Activated CD8-positive, alpha-beta memory T cell treated with anti-CD3 and anti-CD28 coated beads, Interleukin-2, amount 10 ng/mL, durations not matched to agents 7 days and 5 days (primary cell): ENCODE measurements around the gene PHF23. TPM values are rescaled to one million over a fixed set of nuclear protein-coding genes. Genes with fewer than 3 reads are reported as not detected.
A peak's percentile ranks its signal among the peaks of the same experiment; 100 is the strongest.

Source experiments
- ATAC-seq: fragments of 150-1000 bp; cut with Tn5 transposase; one replicate; pipeline ENCODE4 v1.10.0; 2021; ENCODE audit warnings: moderate library complexity
- CTCF ChIA-PET: fragments of 350-600 bp; sonication (Branson Sonifier 250); formaldehyde crosslinking; loops from one replicate; lab custom pipeline; 2021; ENCODE audit warnings: antibody characterized with exemption; lab: Charles Lee
- DNase-seq: peaks from one replicate; pipeline ENCODE4 v3.0.0-alpha.2; 2020
- H3K27ac Mint-ChIP-seq: one replicate; pipeline ENCODE4 v1.8.0; 2021; ENCODE audit warnings: mild to moderate bottlenecking, mixed read lengths
- H3K27me3 Mint-ChIP-seq: one replicate; pipeline ENCODE4 v1.8.0; 2021; ENCODE audit warnings: mixed read lengths
- H3K36me3 Mint-ChIP-seq: one replicate; pipeline ENCODE4 v1.8.0; 2021; ENCODE audit warnings: mild to moderate bottlenecking, mixed read lengths
- H3K4me1 Mint-ChIP-seq: one replicate; pipeline ENCODE4 v1.8.0; 2021; ENCODE audit warnings: mixed read lengths
- H3K4me3 Mint-ChIP-seq: one replicate; pipeline ENCODE4 v1.8.0; 2021; ENCODE audit warnings: mild to moderate bottlenecking, moderate library complexity, mixed read lengths
- H3K9me3 Mint-ChIP-seq: one replicate; pipeline ENCODE4 v1.8.0; 2022; ENCODE audit warnings: low read depth, mixed read lengths
- microRNA-seq: library from miRNA; unstranded; fragments of <30 nt; microRNA quantifications from one replicate; pipeline ENCODE4 v1.2.0, GENCODE V29; 2022
- total RNA-seq, 2 experiments: library from RNA; stranded (reverse); gene quantifications; one replicate each; pipeline ENCODE4 v1.2.3, GENCODE V29; 2021

The PHF23 gene
- total RNA-seq, 2 experiments from 2014 or later, result 42.1 to 53.2 TPM

DNA sequence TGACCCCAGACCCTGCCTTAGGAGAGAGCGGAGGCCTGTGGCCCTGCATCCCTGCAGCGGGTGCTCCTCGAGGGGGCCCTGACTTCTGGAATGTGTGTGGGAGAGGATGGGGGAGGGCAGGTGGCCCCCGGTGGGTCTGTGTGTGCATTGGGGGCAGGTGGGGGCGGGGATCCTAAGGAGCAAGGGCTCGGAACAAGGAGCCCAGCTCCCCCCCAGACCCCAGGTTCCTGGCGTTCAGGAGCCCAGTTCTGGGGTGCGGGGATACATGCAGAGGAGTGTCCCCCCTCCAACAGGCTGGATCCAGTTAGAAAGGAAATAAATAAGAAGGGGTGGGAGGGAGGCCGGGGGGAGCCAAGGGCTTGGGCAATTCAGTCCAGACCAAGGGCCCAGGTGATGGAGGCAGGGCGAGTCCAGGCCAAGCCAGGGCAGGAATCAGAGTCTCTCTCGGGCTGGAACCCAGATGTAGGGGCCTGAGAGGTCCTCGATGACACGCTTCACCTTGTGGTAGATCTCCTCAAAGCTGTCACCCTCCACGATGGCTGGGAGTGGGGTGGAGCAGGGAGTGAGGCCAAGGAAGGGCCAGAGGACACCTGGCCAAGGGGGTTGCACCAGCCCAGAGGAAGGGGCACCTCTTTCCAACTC, 48.9 kb downstream of the PHF23 start:
- Mint-ChIP-seq H3K27ac (no peak overlapping the region), H3K27me3 (no peaks in the 10 kb centered on the region), H3K4me1 (no peaks in the 10 kb centered on the region), H3K36me3 (no peaks in the 10 kb centered on the region), H3K4me3 (no peak overlapping the region), H3K9me3 (no peaks in the 10 kb centered on the region)
- CTCF ChIA-PET, result interaction anchor here (1.0 to 1.3 kb wide), 3 partner anchors 12 to 58 kb away, joined by 3 to 4 read pairs (median 3); no protein-coding TSS in a partner anchor
- ATAC-seq (no peak), DNase-seq (no peak)

DNA sequence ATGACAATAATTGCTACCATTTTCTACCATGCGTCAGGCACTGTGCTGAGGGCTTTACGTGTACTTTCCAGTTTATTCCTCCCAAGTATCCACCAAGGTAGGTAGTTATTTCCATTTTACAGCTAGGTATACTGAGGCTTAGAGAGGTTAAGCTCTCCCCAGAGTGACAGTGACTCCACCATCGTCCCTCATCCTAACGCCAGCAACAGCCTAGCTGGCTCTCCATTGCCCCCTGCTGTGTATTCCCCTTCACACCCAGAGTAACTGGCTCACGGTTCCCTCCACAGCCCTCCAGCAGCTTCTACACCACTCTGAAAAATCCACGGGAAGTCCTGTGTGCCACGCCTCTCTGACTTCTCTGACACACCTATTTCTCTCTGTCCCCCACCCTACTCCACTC, 53.0 kb downstream of the PHF23 start:
- CTCF ChIA-PET, result interaction anchor here (1.1 to 1.2 kb wide), 2 partner anchors 9 to 140 kb away, joined by 5 to 10 read pairs; no protein-coding TSS in a partner anchor
- DNase-seq (no peak), ATAC-seq (peak; percentile 42)
- no peaks in the 10 kb centered on the region for H3K36me3 Mint-ChIP-seq
- H3K27ac Mint-ChIP-seq, result no peak overlapping the region
- H3K4me3 Mint-ChIP-seq, result no peak overlapping the region
- no peaks in the 10 kb centered on the region for H3K4me1 Mint-ChIP-seq
- H3K27me3 Mint-ChIP-seq, result no peaks in the 10 kb centered on the region
- no peaks in the 10 kb centered on the region for H3K9me3 Mint-ChIP-seq

Small RNAs within 50 kb of the gene (microRNA-seq; reads per million reads assigned to microRNA genes)
- 2,723 reads per million, percentile 89 among the genes with 10 or more reads in this experiment for gene MIR324

Other genes starting within 250 kb of the PHF23 start
- gene ALOX12, start 243.4 kb downstream of the PHF23 start, total RNA-seq, result not detected
- 100 to 1,000 TPM; 121 to 205 TPM for gene RNASEK, start 226.8 kb downstream of the PHF23 start, total RNA-seq
- gene BCL6B, start 216.4 kb downstream of the PHF23 start, total RNA-seq, result 1 to 10 TPM in 1 of 2 experiments, under 1 TPM in 1; 0.85 to 6.7 TPM
- gene SLC16A13, start 203.4 kb downstream of the PHF23 start, total RNA-seq, result 10 to 100 TPM; 19.0 to 34.1 TPM
- gene SLC16A11, start 195.4 kb downstream of the PHF23 start, total RNA-seq, result 1 to 10 TPM; 1.2 to 1.3 TPM
- not detected for gene CLEC10A, start 159.2 kb downstream of the PHF23 start, total RNA-seq
- not detected for gene ASGR2, start 124.6 kb downstream of the PHF23 start, total RNA-seq
- gene ASGR1, start 60.1 kb downstream of the PHF23 start, total RNA-seq, result under 1 TPM; 0.35 to 0.38 TPM
- 1 to 10 TPM; 4.9 to 5.3 TPM for gene DLG4, start 19.6 kb downstream of the PHF23 start, total RNA-seq
- gene ACADVL, start 19.5 kb downstream of the PHF23 start, total RNA-seq, result 100 to 1,000 TPM; 411 to 423 TPM
- 10 to 100 TPM; 52.7 to 62.0 TPM for gene DVL2, start 4.9 kb downstream of the PHF23 start, total RNA-seq
- 100 to 1,000 TPM; 207 to 231 TPM for gene GABARAP, start 3.0 kb upstream of the PHF23 start, total RNA-seq
- 100 to 1,000 TPM; 162 to 192 TPM for gene CTDNEP1, start 12.3 kb upstream of the PHF23 start, total RNA-seq
- gene ELP5, start 12.8 kb upstream of the PHF23 start, total RNA-seq, result 10 to 100 TPM; 56.5 to 70.4 TPM
- gene CLDN7, start 23.0 kb upstream of the PHF23 start, total RNA-seq, result 1 to 10 TPM in 1 of 2 experiments, under 1 TPM in 1; 0.66 to 1.9 TPM
- gene SLC2A4, start 42.3 kb upstream of the PHF23 start, total RNA-seq, result not detected
- gene YBX2, start 55.2 kb upstream of the PHF23 start, total RNA-seq, result 1 to 10 TPM in 1 of 2 experiments, under 1 TPM in 1; 0.35 to 1.4 TPM
- 100 to 1,000 TPM; 575 to 853 TPM for gene EIF5A, start 68.2 kb upstream of the PHF23 start, total RNA-seq
- gene GPS2, start 75.9 kb upstream of the PHF23 start, total RNA-seq, result 10 to 100 TPM; 83.7 to 85.1 TPM
- 10 to 100 TPM; 43.7 to 44.8 TPM for gene NEURL4, start 89.9 kb upstream of the PHF23 start, total RNA-seq
- gene ACAP1, start 97.1 kb upstream of the PHF23 start, total RNA-seq, result 100 to 1,000 TPM; 594 to 712 TPM
- gene KCTD11, start 112.7 kb upstream of the PHF23 start, total RNA-seq, result 1 to 10 TPM; 6.0 to 6.1 TPM
- gene TMEM95, start 115.7 kb upstream of the PHF23 start, total RNA-seq, result not detected
- gene TNK1, start 141.6 kb upstream of the PHF23 start, total RNA-seq, result under 1 TPM; 0.54 to 0.61 TPM
- 10 to 100 TPM; 65.5 to 74.2 TPM for gene PLSCR3, start 155.1 kb upstream of the PHF23 start, total RNA-seq
- 10 to 100 TPM; 47.5 to 56.1 TPM for gene TMEM256, start 164.6 kb upstream of the PHF23 start, total RNA-seq
- gene NLGN2, start 168.4 kb upstream of the PHF23 start, total RNA-seq, result 1 to 10 TPM; 2.0 to 3.5 TPM
- gene SPEM1, start 180.9 kb upstream of the PHF23 start, total RNA-seq, result not detected
- gene SPEM2, start 186.2 kb upstream of the PHF23 start, total RNA-seq, result not detected
- not detected for gene SPEM3, start 189.4 kb upstream of the PHF23 start, total RNA-seq
- 10 to 100 TPM; 13.9 to 16.7 TPM for gene TMEM102, start 196.0 kb upstream of the PHF23 start, total RNA-seq
- gene FGF11, start 200.1 kb upstream of the PHF23 start, total RNA-seq, result 1 to 10 TPM; 3.6 to 4.1 TPM
- gene CHRNB1, start 205.6 kb upstream of the PHF23 start, total RNA-seq, result 10 to 100 TPM; 10.4 to 13.1 TPM
- 10 to 100 TPM; 24.5 to 27.7 TPM for gene ZBTB4, start 240.2 kb upstream of the PHF23 start, total RNA-seq
- gene SLC35G6, start 242.0 kb upstream of the PHF23 start, total RNA-seq, result not detected
- 100 to 1,000 TPM; 198 to 228 TPM for gene POLR2A, start 244.9 kb upstream of the PHF23 start, total RNA-seq